ENCODE data around the gene SERPING1. TPM values are rescaled to one million over a fixed set of nuclear protein-coding genes. Genes with fewer than 3 reads are reported as not detected.

SERPING1 gene
- total RNA-seq, 1 donor from 2014 or later, result 490 TPM

DNA sequence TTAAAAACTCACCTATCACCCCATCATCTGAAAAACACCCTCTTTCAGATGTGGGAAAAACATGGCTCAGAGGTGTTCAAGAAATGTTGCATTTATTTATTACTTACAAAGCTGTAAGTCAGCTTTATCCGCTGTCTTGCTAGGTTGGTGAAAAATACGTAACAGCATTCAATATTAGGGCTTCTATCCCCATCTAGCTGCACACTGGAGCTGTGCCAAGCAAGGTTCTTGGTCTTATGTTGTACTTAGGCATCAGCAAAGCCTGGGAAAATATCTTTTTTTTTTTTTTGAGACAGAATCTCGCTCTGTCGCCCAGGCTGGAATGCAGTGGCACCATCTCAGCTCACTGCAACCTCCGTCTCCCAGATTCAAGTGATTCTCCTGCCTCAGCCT lies 7.5 kb downstream of the SERPING1 start:
- no peak overlapping the region for H3K4me3 ChIP-seq
- ATAC-seq, result no peak
- TF ChIP-seq, protein P1, sequence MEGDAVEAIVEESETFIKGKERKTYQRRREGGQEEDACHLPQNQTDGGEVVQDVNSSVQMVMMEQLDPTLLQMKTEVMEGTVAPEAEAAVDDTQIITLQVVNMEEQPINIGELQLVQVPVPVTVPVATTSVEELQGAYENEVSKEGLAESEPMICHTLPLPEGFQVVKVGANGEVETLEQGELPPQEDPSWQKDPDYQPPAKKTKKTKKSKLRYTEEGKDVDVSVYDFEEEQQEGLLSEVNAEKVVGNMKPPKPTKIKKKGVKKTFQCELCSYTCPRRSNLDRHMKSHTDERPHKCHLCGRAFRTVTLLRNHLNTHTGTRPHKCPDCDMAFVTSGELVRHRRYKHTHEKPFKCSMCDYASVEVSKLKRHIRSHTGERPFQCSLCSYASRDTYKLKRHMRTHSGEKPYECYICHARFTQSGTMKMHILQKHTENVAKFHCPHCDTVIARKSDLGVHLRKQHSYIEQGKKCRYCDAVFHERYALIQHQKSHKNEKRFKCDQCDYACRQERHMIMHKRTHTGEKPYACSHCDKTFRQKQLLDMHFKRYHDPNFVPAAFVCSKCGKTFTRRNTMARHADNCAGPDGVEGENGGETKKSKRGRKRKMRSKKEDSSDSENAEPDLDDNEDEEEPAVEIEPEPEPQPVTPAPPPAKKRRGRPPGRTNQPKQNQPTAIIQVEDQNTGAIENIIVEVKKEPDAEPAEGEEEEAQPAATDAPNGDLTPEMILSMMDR (IDR thresholded peaks at IDR 0.05), result no peak
- intact Hi-C loops (cut with DNase I), result no loop called here
- H3K27ac ChIP-seq, result no peak overlapping the region
- H3K9me3 ChIP-seq, result no peaks in the 10 kb centered on the region
- DNase-seq, result no peak
- H3K36me3 ChIP-seq, result peaks cover 54% of the 10 kb centered on the region
- H3K4me1 ChIP-seq, result no peaks in the 10 kb centered on the region
- H3K27me3 ChIP-seq, result no peaks in the 10 kb centered on the region

DNA sequence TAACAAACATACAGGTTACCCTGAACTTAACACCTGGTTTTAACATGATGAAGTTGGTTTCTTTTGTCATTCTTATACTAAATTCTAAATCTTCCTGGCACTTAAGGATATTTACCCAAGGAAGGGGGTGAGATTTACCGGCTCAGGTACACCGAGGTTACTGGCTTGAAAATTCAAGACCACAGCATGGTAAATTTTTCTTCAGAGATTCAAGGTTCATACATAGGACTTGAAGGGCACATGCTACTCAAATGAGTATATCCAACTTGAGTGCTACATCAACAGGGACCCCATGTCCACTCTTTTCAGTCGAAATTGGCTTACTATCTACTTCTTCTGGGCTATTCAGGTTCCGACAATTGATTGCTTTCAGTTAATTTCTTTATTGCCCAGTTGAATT lies 12.7 kb downstream of the SERPING1 start:
- peaks cover 86% of the 10 kb centered on the region for H3K36me3 ChIP-seq

DNA sequence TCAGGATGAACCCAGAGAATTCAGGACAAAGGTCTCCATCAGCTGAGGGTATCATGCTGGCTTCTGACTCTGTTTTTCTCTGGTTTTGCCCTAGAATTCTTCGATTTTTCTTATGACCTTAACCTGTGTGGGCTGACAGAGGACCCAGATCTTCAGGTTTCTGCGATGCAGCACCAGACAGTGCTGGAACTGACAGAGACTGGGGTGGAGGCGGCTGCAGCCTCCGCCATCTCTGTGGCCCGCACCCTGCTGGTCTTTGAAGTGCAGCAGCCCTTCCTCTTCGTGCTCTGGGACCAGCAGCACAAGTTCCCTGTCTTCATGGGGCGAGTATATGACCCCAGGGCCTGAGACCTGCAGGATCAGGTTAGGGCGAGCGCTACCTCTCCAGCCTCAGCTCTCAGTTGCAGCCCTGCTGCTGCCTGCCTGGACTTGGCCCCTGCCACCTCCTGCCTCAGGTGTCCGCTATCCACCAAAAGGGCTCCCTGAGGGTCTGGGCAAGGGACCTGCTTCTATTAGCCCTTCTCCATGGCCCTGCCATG lies 16.8 kb downstream of the SERPING1 start:
- H3K4me1 ChIP-seq, result no peaks in the 10 kb centered on the region
- intact Hi-C loops (cut with DNase I), result no loop called here
- no peak for ATAC-seq
- DNase-seq, result no peak
- TF ChIP-seq, protein P1 (IDR thresholded peaks at IDR 0.05), result no peak
- peaks cover 73% of the 10 kb centered on the region for H3K36me3 ChIP-seq
- no peaks in the 10 kb centered on the region for H3K9me3 ChIP-seq
- no peak overlapping the region for H3K27ac ChIP-seq
- H3K27me3 ChIP-seq, result no peaks in the 10 kb centered on the region
- H3K4me3 ChIP-seq, result no peak overlapping the region

More for the DNA sequence above, 12.7 kb downstream of the SERPING1 start:
- H3K27ac ChIP-seq, result no peak overlapping the region
- no peak overlapping the region for H3K4me3 ChIP-seq
- TF ChIP-seq, protein P1 (IDR thresholded peaks at IDR 0.05), result no peak
- ATAC-seq, result no peak
- H3K27me3 ChIP-seq, result no peaks in the 10 kb centered on the region
- H3K9me3 ChIP-seq, result no peaks in the 10 kb centered on the region
- intact Hi-C loops (cut with DNase I), result no loop called here
- no peaks in the 10 kb centered on the region for H3K4me1 ChIP-seq
- no peak for DNase-seq

GRCh38 chr11:57615308-57615707 lies 17.8 kb downstream of the SERPING1 start:
- TF ChIP-seq, protein P1 (IDR thresholded peaks at IDR 0.05), result no peak
- H3K4me1 ChIP-seq, result no peaks in the 10 kb centered on the region
- DNase-seq (no peak), ATAC-seq (no peak)
- intact Hi-C loops (cut with DNase I), result no loop called here
- H3K4me3 ChIP-seq, result no peak overlapping the region
- H3K9me3 ChIP-seq, result no peaks in the 10 kb centered on the region
- no peaks in the 10 kb centered on the region for H3K27me3 ChIP-seq
- H3K36me3 ChIP-seq, result peaks cover 63% of the 10 kb centered on the region
- H3K27ac ChIP-seq, result no peak overlapping the region

GRCh38 chr11:57616595-57616994 lies 19.1 kb downstream of the SERPING1 start:
- ATAC-seq, result no peak
- H3K4me1 ChIP-seq, result no peaks in the 10 kb centered on the region
- no peaks in the 10 kb centered on the region for H3K27me3 ChIP-seq
- H3K27ac ChIP-seq, result no peak overlapping the region
- no peak overlapping the region for H3K4me3 ChIP-seq
- DNase-seq, result no peak
- intact Hi-C loops (cut with DNase I), result no loop called here
- no peaks in the 10 kb centered on the region for H3K9me3 ChIP-seq
- peaks cover 50% of the 10 kb centered on the region for H3K36me3 ChIP-seq
- TF ChIP-seq, protein P1 (IDR thresholded peaks at IDR 0.05), result no peak

DNA sequence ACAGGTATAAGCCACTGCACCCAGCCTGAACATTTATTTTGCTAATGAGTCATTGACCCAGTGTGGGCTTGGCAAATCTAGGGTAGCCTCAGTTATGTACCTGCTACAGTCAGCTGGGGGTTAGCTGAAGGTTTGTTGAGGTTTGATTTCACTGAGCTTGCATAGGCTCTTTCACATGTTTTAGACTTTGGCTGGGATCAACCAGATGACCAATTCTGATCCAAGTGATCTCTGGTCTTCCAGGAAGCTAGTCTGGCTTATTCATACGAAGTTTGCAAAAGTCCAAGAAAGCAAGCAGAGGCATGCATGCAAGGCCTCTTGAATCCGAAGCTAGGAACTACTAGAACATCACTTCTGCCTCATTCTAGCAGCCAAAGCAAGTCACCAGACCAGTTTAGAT lies 21.0 kb downstream of the SERPING1 start:
- no peak for ATAC-seq
- DNase-seq, result no peak
- Histone ChIP-seq H3K9me3 (no peaks in the 10 kb centered on the region), H3K4me1 (no peaks in the 10 kb centered on the region), H3K27ac (no peak overlapping the region), H3K36me3 (peaks cover 34% of the 10 kb centered on the region), H3K4me3 (no peak overlapping the region), H3K27me3 (no peaks in the 10 kb centered on the region)
- TF ChIP-seq, protein P1 (IDR thresholded peaks at IDR 0.05), result no peak
- intact Hi-C loops (cut with DNase I), result no loop called here
